ENCODE data around the gene STAP2.

DNA sequence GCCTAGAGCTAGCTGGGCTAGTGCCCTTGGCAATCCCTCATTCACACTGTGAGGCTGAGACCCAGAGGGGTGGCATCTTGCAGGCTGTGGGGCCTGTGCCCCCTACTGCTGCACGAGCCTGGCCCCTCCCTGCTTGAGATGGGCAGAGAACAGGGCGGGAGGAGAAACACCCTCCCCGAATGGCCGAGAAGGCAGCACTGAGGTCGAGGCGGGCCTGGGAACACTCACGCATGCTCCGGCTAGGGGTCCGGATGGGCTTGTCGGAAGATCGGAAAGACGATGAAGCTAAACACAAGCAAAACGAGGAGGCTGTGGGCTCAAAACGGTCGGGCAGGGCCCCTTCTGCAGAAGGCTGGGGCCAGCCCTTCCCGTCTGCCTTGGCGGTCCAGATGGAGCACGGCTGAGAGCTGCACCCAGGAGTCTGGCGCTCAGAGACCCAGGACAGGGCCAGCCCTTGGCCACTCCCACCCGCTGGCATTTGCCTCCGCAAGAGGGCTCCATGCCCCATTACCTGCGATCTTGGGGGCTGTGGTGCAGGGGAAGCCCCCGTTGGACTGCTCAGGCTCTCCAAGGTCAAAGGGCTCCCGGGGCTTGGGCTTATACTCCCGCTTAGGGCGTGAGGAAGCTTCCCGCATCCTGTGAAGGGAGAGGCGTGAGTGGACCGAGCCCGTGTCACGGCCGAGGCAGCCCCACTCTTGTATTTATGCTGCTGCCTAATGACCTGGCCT, 23.6 kb upstream of the STAP2 start:
- no peak for TF ChIP-seq EZH2 (IDR thresholded peaks at IDR 0.05; ENCODE audit: low read length, unreplicated experiment)
- TF ChIP-seq, protein P1, sequence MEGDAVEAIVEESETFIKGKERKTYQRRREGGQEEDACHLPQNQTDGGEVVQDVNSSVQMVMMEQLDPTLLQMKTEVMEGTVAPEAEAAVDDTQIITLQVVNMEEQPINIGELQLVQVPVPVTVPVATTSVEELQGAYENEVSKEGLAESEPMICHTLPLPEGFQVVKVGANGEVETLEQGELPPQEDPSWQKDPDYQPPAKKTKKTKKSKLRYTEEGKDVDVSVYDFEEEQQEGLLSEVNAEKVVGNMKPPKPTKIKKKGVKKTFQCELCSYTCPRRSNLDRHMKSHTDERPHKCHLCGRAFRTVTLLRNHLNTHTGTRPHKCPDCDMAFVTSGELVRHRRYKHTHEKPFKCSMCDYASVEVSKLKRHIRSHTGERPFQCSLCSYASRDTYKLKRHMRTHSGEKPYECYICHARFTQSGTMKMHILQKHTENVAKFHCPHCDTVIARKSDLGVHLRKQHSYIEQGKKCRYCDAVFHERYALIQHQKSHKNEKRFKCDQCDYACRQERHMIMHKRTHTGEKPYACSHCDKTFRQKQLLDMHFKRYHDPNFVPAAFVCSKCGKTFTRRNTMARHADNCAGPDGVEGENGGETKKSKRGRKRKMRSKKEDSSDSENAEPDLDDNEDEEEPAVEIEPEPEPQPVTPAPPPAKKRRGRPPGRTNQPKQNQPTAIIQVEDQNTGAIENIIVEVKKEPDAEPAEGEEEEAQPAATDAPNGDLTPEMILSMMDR (conservative IDR thresholded peaks at IDR 0.05; ENCODE audit: low read depth, low read length): no peak

Measured in PC-3 (cell line).